Fibroblast of gingiva (primary cell): ENCODE results near the gene ARPC2.
"Not testable (repeated sequence)": the region's sequence is repeated elsewhere in the genome, so short reads cannot be mapped to it uniquely, and the experiment has no call there.

Experiments used
- DNase-seq: peaks from one replicate; pipeline ENCODE4 v3.0.0-alpha.2; 2011; ENCODE audit warnings: low read depth

ARPC2 gene

GRCh38 chr2:218271487-218271797 is 54.5 kb downstream of the ARPC2 start:
- DNase-seq = no peak

- DNase-seq = no peak
Observed at GRCh38 chr2:218271865-218272530, 55.0 kb downstream of the ARPC2 start.

GRCh38 chr2:218272531-218273212 is 55.7 kb downstream of the ARPC2 start:
- DNase-seq = peak; percentile 96

GRCh38 chr2:218273214-218273907 is 56.4 kb downstream of the ARPC2 start:
- not testable (repeated sequence) for DNase-seq

GRCh38 chr2:218273908-218274249 is 56.9 kb downstream of the ARPC2 start:
- DNase-seq = no peak

GRCh38 chr2:218274586-218274985 is 57.6 kb downstream of the ARPC2 start:
- no peak for DNase-seq

GRCh38 chr2:218275371-218276072 is 58.5 kb downstream of the ARPC2 start:
- DNase-seq = no peak

- DNase-seq = no peak
Observed at GRCh38 chr2:218276986-218277755, 60.2 kb downstream of the ARPC2 start.

GRCh38 chr2:218277921-218278320 is 60.9 kb downstream of the ARPC2 start:
- no peak for DNase-seq

- no peak for DNase-seq
Observed at GRCh38 chr2:218278531-218279360, 61.8 kb downstream of the ARPC2 start.

- DNase-seq = no peak
Observed at GRCh38 chr2:218280260-218280870, 63.4 kb downstream of the ARPC2 start.

- peak; percentile 34 for DNase-seq
Observed at GRCh38 chr2:218281449-218281848, 64.5 kb downstream of the ARPC2 start.

GRCh38 chr2:218282173-218282991 is 65.4 kb downstream of the ARPC2 start:
- DNase-seq = peak; percentile 39

GRCh38 chr2:218284106-218284811 is 67.3 kb downstream of the ARPC2 start:
- peak; percentile 81 for DNase-seq

- peak; percentile 96 for DNase-seq
Observed at GRCh38 chr2:218285604-218286003, 68.6 kb downstream of the ARPC2 start.

GRCh38 chr2:218286570-218287459 is 69.8 kb downstream of the ARPC2 start:
- DNase-seq = peak; percentile 99

GRCh38 chr2:218289639-218290315 is 72.8 kb downstream of the ARPC2 start:
- DNase-seq = peak; percentile 62
